GM18873 (cell line): Measurements from ENCODE around the gene PARD3.

Experiments used
- ATAC-seq: cut with Tn5 transposase; IDR thresholded peaks from one replicate; pipeline ENCODE4 v1.9.1; 2021; ENCODE audit warnings: mild to moderate bottlenecking, moderate library complexity, moderate number of reproducible peaks; ENCODE audit not compliant: unreplicated experiment, low FRiP score

Gene PARD3

DNA sequence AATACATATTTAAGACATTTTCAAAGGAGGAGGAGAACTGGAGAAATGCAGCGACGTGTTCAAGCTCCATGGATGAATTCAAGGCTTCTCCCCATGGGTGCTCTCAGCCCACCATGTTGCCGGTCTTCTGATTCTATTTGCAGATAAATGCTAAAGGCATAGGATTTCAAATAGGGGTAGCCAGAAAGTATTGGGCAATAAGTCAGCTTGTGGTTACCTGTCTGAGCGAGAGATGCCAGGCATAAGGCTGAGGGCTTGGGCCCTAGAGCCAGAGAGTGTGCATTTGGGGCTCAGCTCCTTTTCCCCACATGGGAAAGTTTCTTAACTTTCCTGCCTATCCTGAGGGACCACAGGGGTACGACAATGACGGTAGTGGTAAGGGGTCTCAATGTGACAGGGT is 180.0 kb downstream of the PARD3 start:
- no peak for ATAC-seq

DNA sequence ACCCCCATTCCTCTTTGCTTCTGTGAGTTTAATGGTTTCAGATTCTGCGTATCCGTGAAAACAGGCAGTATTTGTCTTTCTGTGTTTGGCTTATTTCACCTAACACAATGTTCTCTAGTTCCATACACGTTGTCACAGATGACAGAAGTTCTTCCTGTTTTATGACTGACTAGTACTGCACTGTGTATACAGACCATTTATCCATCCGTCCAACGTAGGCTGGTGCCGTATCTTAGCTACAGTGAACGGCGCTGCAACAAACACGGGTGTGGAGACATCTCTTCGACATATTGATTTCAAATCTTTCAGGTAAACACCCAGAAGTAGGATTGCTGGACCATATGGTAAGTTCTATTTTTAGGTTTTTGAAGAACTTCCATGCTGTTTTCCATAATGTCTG is 181.7 kb downstream of the PARD3 start:
- ATAC-seq = no peak

DNA sequence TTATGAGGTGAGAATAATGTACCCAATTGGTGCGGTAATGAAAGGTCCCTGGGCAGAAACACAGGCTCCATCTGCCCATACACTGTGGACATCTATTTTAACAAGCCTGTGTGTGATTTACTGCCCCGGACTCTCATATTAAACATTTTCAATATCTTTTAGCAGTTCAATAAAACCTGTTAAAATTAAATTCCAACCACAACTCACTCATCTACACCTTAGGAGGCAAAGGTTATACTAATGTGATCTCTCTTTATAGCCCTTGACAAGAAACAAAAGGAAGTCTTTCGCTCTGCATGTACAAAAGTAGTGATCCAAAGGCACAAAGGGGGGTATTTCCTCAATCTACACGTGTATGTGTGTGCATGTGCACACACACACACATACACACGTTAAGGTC is 186.0 kb downstream of the PARD3 start:
- ATAC-seq = no peak

DNA sequence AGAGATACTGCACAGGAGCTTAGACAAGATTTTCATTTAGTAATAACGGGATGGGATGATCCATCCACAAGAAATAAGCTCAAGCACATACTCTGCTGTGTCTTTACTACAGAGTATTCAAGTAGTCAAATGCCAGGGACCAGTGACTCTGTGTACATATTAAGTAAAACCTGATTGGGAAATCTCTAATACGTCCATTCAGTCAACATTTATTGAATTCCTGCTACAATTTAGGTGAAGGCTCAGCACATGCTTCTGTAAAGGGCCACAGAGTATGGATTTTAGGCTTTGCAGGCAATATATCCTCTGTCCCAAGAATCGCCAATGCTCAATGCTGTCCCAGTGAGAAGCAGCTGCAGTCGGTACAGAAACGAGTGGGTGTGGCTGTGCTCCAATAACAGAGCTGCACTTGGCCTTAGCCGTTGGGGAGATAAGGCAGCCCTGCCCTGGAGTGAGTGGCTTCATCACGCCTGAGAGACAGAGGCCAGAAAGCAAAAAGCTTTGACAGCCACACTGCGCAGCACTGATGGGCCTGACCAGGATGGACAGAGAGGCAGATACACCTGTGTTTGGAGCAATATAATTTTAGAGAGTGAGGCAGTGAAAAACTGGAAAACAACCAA is 186.8 kb downstream of the PARD3 start:
- no peak for ATAC-seq

DNA sequence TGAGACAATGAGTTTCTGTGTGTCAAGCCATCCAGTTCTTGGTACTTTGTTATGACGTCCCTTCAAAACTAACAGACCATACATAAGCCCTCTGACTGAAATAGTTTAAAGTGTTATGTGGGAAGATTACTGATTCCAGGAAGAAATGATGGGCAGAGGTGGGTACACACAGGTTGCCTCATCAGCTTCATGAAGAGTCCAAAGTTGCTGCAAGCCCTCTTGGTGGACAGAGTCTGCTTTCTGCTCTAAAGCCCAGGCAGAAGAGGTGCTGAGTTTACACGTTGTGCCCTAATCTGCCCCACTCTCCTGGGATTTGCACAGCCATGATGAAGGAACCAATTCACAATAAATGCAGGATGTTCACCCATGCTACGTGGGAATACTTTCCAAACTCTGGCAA is 187.4 kb downstream of the PARD3 start:
- no peak for ATAC-seq

DNA sequence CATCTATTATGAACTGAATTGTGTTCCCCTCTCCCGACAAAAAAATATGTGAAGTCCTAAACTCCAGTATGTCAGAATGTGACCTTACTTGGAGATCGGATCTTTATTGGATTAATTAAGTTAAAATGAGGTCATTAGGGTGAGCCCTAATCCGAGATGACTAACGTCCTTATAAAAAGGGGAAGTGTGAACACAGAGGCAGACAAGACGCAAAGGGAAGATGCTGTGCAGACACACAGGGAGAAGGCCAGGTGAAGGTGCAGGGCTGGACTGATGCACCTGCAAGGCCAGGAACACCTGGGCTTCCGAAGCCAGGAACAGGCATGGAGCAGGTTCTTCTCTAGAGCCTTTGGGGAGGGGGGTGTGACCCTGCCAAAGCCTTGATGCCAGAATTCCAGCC is 187.8 kb downstream of the PARD3 start:
- no peak for ATAC-seq

DNA sequence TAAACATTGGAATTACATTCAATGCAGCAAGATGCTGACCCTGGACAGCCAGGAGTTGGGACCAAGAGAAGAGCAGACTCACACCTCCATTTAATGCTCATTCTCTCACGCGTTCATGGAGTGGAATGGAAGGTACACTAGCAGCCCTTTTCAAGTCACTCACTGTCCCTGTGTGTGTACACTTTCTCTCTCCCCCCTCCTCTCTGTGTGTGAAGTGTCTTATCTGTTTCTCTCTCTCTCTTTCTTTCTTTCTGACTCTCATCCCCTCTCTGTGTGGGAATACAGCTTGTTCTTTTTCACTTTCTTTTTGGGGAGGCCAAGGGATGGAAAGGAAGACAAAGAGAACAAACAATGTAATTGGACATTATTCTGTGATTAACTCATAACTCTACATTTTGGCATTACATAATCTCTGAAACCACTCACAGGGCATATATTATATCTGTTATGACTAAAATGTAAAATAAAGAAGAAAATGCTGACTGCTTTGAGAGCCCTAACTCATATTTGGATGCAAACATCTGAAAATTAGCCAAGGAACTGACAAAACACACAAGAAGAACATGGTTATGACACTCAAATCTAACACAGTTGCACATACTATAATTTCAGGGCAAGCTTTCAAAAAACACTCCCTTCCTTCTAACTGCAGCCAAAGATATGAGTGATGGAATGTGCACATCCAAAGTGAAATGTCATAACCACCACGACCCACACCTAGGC is 188.8 kb downstream of the PARD3 start:
- no peak for ATAC-seq

DNA sequence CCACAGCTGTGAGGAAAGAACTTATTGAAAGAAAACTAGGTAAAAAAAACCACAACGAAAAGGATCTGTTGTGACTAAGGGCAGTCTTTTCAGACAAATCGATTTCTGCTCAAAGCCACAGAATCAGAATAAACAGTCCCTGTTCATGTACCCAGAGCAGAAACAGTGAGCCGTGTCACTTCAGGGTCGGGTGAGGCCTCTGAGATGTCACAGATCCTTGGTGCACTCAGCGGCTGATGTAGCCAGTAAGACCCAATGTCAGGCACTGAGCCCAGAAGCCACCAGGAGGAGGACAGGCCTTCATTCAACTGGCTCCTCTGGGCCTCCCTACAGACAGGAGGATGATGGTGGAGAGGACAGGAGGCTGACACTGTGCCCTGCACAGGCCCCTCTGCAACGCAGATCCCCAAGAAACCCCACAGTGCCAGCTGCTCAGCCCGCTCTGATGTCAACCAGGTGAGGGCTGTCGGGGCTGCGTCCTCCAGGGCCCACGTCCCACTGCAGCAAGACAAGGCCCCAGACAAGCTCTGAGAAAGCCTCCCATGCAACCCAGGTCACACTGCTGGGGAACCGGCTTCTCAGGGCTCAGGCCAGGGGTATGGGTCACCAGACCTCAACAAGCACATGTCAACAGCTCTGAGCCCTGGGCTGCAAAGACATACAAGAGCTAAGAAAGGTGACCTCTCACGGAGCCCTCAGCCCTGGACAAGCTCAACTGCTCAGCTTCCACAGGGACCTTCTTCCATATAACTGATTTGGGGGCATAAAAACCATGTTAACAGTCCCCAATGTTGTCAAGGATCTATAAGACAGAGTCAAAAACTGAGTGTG is 190.6 kb downstream of the PARD3 start:
- ATAC-seq = no peak

DNA sequence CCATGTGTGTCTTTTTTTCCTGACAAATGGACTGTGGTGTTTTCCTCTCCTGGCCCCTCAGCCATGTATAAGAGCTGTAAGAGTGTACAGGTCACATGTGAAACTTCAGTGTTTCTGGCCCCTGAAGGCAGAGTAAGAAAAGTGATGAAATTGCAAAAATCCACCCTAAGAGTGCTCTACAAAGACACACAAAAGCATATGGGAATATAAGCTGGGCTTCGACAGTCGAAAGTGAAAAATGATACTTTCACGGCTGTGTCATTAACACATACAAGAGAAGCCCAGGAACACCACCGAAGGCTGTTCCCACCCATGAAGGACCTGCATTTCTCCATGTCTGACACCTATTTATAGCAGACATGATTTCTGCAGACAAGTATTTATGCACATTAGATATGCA is 192.2 kb downstream of the PARD3 start:
- ATAC-seq = no peak

DNA sequence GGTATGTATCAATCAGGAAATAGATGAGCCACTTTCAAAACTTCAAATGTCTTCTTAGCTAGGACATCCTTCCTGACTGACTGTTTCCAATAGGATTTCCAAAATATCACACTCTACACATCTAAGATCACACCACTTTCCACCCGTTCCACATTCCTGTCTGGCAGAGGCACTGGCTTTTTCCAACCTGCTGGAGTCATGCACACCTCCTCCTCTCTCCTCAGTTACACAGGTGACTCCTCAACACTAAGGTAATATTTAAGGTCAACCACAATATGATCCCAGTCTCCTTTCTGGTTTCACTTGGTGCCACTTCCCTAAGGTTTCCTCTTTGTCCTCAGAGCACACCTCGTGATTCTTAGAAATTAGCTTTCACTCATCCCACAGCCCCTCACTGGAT is 196.5 kb downstream of the PARD3 start:
- no peak for ATAC-seq

DNA sequence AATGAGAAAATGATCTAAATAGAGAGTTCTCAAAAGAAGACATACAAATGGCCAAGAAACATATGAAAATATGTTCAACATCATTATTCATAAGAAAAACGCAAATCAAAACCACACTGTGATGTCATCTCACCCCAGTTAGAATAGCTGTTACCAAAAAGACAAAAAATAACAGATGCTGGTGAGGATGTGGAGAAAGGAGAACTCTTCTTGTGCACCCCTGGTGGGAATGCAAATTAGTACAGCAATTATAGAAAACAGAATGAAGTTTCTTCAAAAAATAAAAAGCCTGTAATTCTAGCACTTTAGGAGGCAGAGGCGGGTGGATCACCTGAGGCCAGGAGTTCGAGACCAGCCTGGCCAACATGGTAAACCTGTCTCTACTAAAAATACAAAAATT is 199.3 kb downstream of the PARD3 start:
- no peak for ATAC-seq

DNA sequence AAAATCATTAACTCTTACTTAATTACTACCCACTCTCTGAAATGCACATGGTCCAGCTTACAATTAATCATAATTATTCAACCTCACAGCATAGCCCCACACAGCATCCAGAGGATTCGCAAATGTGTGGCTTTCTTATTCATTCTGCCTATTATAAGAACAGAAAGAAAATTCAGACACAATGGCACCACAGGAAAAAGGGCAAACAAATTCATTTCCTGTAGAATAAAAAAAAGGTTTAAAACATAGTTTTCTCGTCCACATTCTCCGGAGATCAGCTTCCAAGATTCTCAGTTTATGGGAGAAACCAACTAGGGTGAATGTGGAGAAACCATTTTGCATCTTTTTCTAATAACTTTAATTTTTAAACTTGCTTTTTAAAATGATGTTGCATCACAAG is 201.6 kb downstream of the PARD3 start:
- ATAC-seq = no peak

DNA sequence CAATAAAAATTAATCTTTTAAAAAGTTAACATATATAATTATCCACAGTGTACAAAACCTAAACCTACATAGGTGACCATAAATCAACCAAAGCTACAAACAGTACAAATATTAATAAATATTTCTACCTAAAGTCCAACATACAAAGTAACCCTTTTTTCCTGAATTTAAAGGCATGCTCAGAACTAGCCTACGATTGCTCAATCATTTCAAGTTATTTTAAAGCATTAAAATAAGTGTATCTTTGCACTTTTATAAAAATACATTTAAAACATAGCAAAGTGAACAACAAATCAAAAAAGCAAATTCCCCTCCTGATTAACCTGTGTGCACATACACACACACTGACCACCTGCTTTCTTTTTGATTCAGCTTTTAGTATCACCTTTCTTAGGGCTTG is 202.2 kb downstream of the PARD3 start:
- ATAC-seq = no peak

DNA sequence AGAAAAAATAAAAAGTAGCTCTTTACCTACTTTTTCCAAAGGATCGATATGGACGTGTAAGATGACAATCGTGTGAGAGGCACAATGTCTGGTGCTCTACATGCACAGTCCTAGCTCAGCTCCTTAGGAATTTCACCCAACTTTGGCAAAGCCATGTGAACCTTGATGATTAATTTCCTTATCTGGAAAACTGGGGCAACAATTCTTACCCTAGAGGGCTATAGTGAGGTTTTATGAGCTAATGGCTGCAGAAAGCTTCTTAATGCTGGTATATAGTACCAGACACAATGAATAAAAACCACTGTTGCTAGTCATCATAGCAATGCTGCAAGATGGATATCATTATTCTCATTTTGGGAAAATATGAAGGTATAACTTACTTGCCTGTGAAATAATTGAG is 202.7 kb downstream of the PARD3 start:
- no peak for ATAC-seq

DNA sequence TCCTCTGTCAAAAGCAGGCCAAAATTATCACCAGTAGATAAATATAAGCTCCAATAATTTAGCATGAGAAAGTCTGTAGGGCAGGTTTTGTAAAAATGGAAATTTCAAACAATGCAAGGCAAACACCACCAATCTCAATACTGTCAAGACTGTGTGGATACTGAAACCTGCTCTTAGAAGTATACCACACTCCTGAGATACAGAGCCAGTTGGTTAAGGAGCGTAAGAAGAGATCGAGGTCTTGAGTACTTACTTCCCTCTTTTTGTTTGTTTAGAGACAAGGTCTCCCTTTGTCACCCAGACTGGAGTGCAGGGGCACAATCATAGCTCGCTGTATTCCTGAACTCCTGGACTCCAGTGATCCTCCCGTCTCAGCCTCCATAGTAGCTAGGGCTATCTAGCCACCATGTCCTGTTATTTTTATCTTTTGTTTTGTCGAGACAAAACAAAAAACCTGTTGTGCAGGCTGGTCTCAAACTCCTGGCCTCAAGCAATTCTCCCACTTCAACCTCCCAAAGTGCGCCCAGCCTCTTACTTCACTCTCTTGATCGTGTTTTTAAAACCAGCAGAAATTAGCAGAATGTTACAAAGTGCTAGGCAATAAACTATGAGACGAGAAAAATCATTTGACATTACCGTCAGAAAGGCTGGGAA is 205.7 kb downstream of the PARD3 start:
- no peak for ATAC-seq

DNA sequence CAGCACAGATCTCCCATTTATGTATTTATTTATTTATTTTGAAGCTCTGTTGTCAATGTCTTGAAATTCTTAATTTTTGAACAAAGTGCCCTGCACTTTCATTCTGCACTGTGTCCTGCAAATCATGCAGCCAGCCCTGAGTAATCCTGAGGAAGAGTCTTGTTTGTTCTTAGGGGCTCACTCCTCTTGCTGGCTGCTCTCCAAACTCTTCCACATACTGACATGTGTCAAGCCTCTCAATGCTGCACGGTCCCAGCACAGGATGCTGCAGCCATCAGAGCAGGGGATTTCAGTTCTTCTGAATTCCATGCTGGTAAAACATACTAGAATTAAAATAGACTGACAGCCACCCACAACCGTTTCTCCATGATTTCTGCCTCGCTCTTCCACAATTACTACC is 207.2 kb downstream of the PARD3 start:
- no peak for ATAC-seq

DNA sequence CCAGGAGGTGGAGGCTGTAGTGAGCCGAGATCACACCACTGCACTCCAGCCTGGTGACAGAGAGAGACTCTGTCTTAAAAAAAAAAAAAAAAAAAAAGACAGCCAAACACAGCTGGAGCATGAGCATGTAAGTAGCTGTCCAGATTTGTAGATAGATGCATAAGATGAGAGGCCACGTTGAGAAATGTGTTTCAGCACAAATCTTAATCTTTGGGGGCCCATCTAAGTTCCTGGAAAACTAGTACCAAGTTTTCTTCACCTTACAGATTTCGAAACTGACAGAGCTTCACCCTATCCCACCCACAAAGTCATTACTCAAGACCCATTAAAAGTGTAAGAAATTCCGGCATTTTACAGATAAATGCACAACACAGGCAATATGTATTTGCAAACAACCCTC is 208.2 kb downstream of the PARD3 start:
- ATAC-seq = no peak

DNA sequence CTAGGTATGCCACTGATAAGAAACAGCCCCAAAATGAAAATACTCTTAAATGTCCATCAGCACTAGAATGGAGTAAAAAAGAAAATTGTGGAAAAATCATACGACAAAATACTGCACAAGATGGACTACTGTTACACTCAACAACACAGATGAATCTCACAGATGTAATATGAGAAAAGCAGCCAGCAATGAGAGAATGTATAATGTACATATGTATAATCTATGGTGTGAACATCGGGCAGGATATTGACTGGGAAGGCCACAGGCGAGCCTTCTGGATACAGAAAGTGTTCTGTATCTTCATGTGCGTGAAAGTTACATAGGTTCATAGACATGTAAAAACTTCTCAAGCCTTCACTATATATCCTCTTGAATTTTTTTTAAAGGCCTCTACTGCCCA is 212.6 kb downstream of the PARD3 start:
- no peak for ATAC-seq

DNA sequence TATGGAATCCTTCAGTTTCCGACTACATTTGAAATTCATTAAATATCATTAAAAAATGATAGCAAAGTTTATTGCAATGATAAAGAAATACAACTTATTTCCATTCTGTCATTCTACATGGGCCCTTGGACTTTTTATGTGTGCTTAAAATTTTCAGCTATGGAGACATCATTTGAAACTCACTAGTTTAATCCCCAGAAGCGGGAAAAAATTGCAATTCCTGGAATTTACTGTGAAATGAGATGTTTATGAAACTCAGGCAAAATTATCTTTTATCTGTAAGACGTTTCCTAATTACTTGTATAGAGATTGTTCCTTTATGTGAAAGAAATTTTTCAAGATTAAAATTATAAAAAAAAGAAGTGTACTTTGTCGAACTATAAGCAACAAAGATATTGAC is 213.4 kb downstream of the PARD3 start:
- no peak for ATAC-seq

DNA sequence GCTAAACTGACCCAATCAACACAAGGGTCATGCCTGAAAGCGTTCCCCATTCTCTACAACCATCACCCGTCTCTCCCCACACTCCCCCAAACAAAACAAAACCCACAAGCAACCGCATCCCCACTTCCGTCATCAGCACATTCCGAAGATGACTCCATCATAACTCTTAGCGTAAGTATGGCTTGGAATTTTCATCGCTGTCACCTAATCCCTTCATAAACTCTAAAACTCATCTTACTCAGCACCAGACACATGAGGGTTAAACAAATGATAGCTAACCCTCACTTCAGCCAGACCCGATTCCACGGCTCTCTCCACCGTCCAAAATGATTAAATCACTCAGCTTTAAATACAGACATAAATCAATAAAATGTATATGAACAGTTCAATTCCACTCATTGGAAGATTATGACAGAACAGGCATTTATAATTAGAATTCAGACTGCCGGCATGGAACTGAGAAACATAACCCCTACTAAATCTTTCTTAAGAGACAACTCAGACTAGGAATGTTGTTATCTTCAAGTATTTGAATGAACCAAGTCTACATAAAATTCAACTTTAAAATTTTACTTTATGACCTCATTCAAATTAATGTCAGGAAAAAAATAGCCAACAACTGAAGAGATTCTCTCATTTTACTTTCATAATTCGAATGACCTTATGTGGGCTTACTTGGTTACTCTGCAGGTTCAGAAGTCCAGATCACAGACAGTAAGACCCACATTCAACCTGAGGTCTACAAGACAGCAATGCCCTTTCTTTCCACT is 215.9 kb downstream of the PARD3 start:
- no peak for ATAC-seq
